GM23248 (cell line): ENCODE measurements around the gene PTPRK.

Experiments
- EZH2 ChIP-seq: fragments of 200-600 bp; sonication (generic); IDR thresholded peaks from 2 replicates; pipeline ENCODE4 v1.6.1; 2018; ENCODE audit warnings: antibody characterized with exemption, mild to moderate bottlenecking; ENCODE audit not compliant: insufficient read depth, poor library complexity, severe bottlenecking
- EZH2phosphoT487 ChIP-seq: fragments of 200-600 bp; sonication (generic); IDR thresholded peaks from 2 replicates; pipeline ENCODE4 v1.6.1; 2018; ENCODE audit warnings: antibody characterized with exemption, moderate library complexity, mild to moderate bottlenecking, low read depth; ENCODE audit not compliant: insufficient read depth

GRCh38 chr6:128046033-128046432 lies 474.4 kb downstream of the PTPRK start:
- TF ChIP-seq EZH2 (no peak), EZH2phosphoT487 (no peak)
